ENCODE data around the gene HOOK2. TPM values are rescaled to one million over a fixed set of nuclear protein-coding genes. Genes with fewer than 3 reads are reported as not detected.

Gene HOOK2
- total and polyA plus RNA-seq, 2 of the 13 experiments (the other 11 are each of a cell fraction or from before 2014, with no cell fraction given): 9.2 to 12.9 TPM

- TF ChIP-seq HNRNPUL1 (IDR thresholded peaks at IDR 0.05; ENCODE audit: low read depth, low read length) (no peak), CSRNP2 (CRISPR knock-in tag; conservative IDR thresholded peaks at IDR 0.05; ENCODE audit: low read depth) (no peak), GPN1 (CRISPR knock-in tag; IDR thresholded peaks at IDR 0.05; ENCODE audit: borderline replicate concordance) (no peak), HMGXB4 (CRISPR knock-in tag; IDR thresholded peaks at IDR 0.05; ENCODE audit: borderline replicate concordance in 1 of 2, low read depth in 1 of 2) (peak in 1 of 2 experiments; percentile 12; a peak in 1 of 4 replicates), ZSCAN12 (CRISPR knock-in tag; IDR thresholded peaks at IDR 0.05) (no peak), SNAPC5 (CRISPR knock-in tag; IDR thresholded peaks at IDR 0.05; ENCODE audit: borderline replicate concordance) (no peak), ZNF407 (CRISPR knock-in tag; IDR thresholded peaks at IDR 0.05; ENCODE audit: not compliant biosample characterization) (peak; percentile 15), ZSCAN5A (CRISPR knock-in tag; IDR thresholded peaks at IDR 0.05; ENCODE audit: borderline replicate concordance) (no peak), SAP130 (CRISPR knock-in tag; IDR thresholded peaks at IDR 0.05; ENCODE audit: low read depth) (peak; percentile 49; the same call in 1 of the 2 replicates), UBTF (CRISPR knock-in tag; IDR thresholded peaks at IDR 0.05) (peak; percentile 67; the same call in 1 of the 2 replicates), POLR2AphosphoS5 (IDR thresholded peaks at IDR 0.05; ENCODE audit: low read depth, low read length) (no peak)
Observed at GRCh38 chr19:12720851-12721655, 54.3 kb downstream of the HOOK2 start (continued).

All from HepG2 (cell line).